Mucosa of descending colon (tissue), 3 donors: ENCODE data around the gene CPM. TPM values are rescaled to one million over a fixed set of nuclear protein-coding genes. Genes with fewer than 3 reads are reported as not detected.

Experiments used
- ATAC-seq: fragments of 200-7000 bp; cut with Tn5 transposase; one replicate; pipeline ENCODE4 v1.9.1; 2020; ENCODE audit warnings: mild to moderate bottlenecking, moderate library complexity
- DNase-seq, 3 donors: peaks; one replicate each; pipeline ENCODE4 v3.0.0-alpha.2; 2020
- H3K36me3 ChIP-seq: fragments of 200-600 bp; one replicate; pipeline ENCODE4 v1.8.0; 2021; ENCODE audit warnings: low read depth, mild to moderate bottlenecking
- H3K4me1 ChIP-seq: fragments of 200-600 bp; one replicate; pipeline ENCODE4 v1.8.0; 2021; ENCODE audit warnings: low read depth, mild to moderate bottlenecking
- H3K4me3 ChIP-seq: fragments of 200-600 bp; one replicate; pipeline ENCODE4 v1.8.0; 2021; ENCODE audit warnings: mild to moderate bottlenecking
- H3K9me3 ChIP-seq: fragments of 200-600 bp; one replicate; pipeline ENCODE4 v1.8.0; 2021; ENCODE audit warnings: mild to moderate bottlenecking
- CTCF ChIP-seq: fragments of 200-600 bp; IDR thresholded peaks from one replicate; pipeline ENCODE4 v1.8.0; 2022; ENCODE audit warnings: antibody characterized with exemption, mild to moderate bottlenecking
- intact Hi-C, 2 donors: fragments of 100-400 bp; cut with DNase I in 1 of 2; cut with micrococcal nuclease in 1 of 2; formaldehyde crosslinking; loops; one replicate each; pipeline versions ENCODE4 v1.11.0 to v1.11.1; 2022; cut with DNase I, micrococcal nuclease
- total RNA-seq, 3 donors: library from RNA; stranded (reverse); fragmentation: NEBNext Ultra II Directional in 2 of 3; extraction: Animal tissue kit (Norgen Biotek cat#: 25700) in 2 of 3; gene quantifications; one replicate each; pipeline versions ENCODE4 v1.2.1 to v1.2.4, GENCODE V29; 2021 to 2023
- donor health status: DM: no; HTN: no; CAD: no; lungs with moderate emphysema.
- donor health status: DM: no; HTN: no; CAD: no.
- donor health status: DM: no; HTN: yes; CAD: no.

Gene CPM
- total RNA-seq, 3 donors from 2014 or later, result 40.1 to 130 (median 111) TPM

- H3K4me1 ChIP-seq, result peaks cover 9% of the 10 kb centered on the region
- ATAC-seq (peak; percentile 79), DNase-seq (peak in 2 of 3 donors; percentile 45 to 61)
- intact Hi-C loops, result no loop called here
- no peaks in the 10 kb centered on the region for H3K9me3 ChIP-seq
- no peak for TF ChIP-seq CTCF
- no peaks in the 10 kb centered on the region for H3K36me3 ChIP-seq
- no peak overlapping the region for H3K4me3 ChIP-seq
Measured at GRCh38 chr12:68951652-68952051, 18.7 kb upstream of the CPM start.

- no peak for DNase-seq
- TF ChIP-seq CTCF, result no peak
- H3K36me3 ChIP-seq, result no peaks in the 10 kb centered on the region
- intact Hi-C loops, result no loop called here
- H3K4me3 ChIP-seq, result no peak overlapping the region
- no peak for ATAC-seq
- no peaks in the 10 kb centered on the region for H3K9me3 ChIP-seq
- H3K4me1 ChIP-seq, result peaks cover 9% of the 10 kb centered on the region
Measured at GRCh38 chr12:68950511-68950910, 17.5 kb upstream of the CPM start.

GRCh38 chr12:68945255-68945654 is 12.3 kb upstream of the CPM start:
- Histone ChIP-seq H3K9me3 (no peaks in the 10 kb centered on the region), H3K4me3 (no peak overlapping the region), H3K36me3 (no peaks in the 10 kb centered on the region), H3K4me1 (no peaks in the 10 kb centered on the region)
- ATAC-seq (no peak), DNase-seq (no peak)
- intact Hi-C loops, result no loop called here
- no peak for TF ChIP-seq CTCF

GRCh38 chr12:68944296-68945076 is 11.5 kb upstream of the CPM start:
- Histone ChIP-seq H3K36me3 (no peaks in the 10 kb centered on the region), H3K4me1 (no peaks in the 10 kb centered on the region), H3K4me3 (no peak overlapping the region), H3K9me3 (no peaks in the 10 kb centered on the region)
- no peak for TF ChIP-seq CTCF
- intact Hi-C loops, result no loop called here
- ATAC-seq, result no peak
- no peak for DNase-seq

GRCh38 chr12:68943848-68944247 is 10.9 kb upstream of the CPM start:
- ATAC-seq (no peak), DNase-seq (no peak)
- Histone ChIP-seq H3K36me3 (no peaks in the 10 kb centered on the region), H3K4me3 (no peak overlapping the region), H3K4me1 (no peaks in the 10 kb centered on the region), H3K9me3 (no peaks in the 10 kb centered on the region)
- intact Hi-C loops, result no loop called here
- no peak for TF ChIP-seq CTCF
